Measurements from ENCODE around the gene ZNF595. TPM values are rescaled to one million over a fixed set of nuclear protein-coding genes. Genes with fewer than 3 reads are reported as not detected.
"Not testable (repeated sequence)": the region's sequence is repeated elsewhere in the genome, so short reads cannot be mapped to it uniquely, and the experiment has no call there.

Gene ZNF595
- 1 to 10 TPM; 5.6 to 5.8 TPM for total RNA-seq

- intact Hi-C loops (cut with micrococcal nuclease); H3K4me1 Mint-ChIP-seq (ENCODE audit: low read depth); H3K36me3 Mint-ChIP-seq (ENCODE audit: low read depth); H3K27ac Mint-ChIP-seq; H3K9me3 Mint-ChIP-seq; H3K27me3 Mint-ChIP-seq; H3K4me3 Mint-ChIP-seq: not testable (repeated sequence)
- DNase-seq (peak; percentile 27), ATAC-seq (peak; percentile 77)
- POLR2A ChIA-PET, result interaction anchor here (1.3 to 1.4 kb wide), 2 partner anchors 24 to 72 kb away, joined by 3 read pairs; partner anchors contain the start of gene ZNF718
- CTCF ChIA-PET, result interaction anchor here (1.0 to 1.4 kb wide), 2 partner anchors 17 to 25 kb away, joined by 3 read pairs; no protein-coding TSS in a partner anchor
These were observed at the start of gene ZNF595 for GRCh38 chr4:52804-53479. TSS of gene ZNF595 (plus strand) at chr4:53321. CDS start at chr4:53489, 168 bp downstream.

- H3K4me1 Mint-ChIP-seq (ENCODE audit: low read depth); intact Hi-C loops (cut with micrococcal nuclease); H3K36me3 Mint-ChIP-seq (ENCODE audit: low read depth); CTCF ChIA-PET; H3K4me3 Mint-ChIP-seq; ATAC-seq; H3K27me3 Mint-ChIP-seq; H3K27ac Mint-ChIP-seq; H3K9me3 Mint-ChIP-seq; POLR2A ChIA-PET: not testable (repeated sequence)
- peak; percentile 7 for DNase-seq
These were observed 42.9 kb upstream of the ZNF595 start for GRCh38 chr4:9937-10870.

- H3K27me3 Mint-ChIP-seq; H3K9me3 Mint-ChIP-seq; H3K27ac Mint-ChIP-seq; CTCF ChIA-PET; ATAC-seq; POLR2A ChIA-PET; DNase-seq; H3K4me3 Mint-ChIP-seq; H3K4me1 Mint-ChIP-seq (ENCODE audit: low read depth); H3K36me3 Mint-ChIP-seq (ENCODE audit: low read depth); intact Hi-C loops (cut with micrococcal nuclease): not testable (repeated sequence)
These were observed 41.9 kb upstream of the ZNF595 start for GRCh38 chr4:11095-11815.

- H3K9me3 Mint-ChIP-seq; H3K4me1 Mint-ChIP-seq (ENCODE audit: low read depth); H3K27me3 Mint-ChIP-seq; CTCF ChIA-PET; intact Hi-C loops (cut with micrococcal nuclease); H3K4me3 Mint-ChIP-seq; H3K27ac Mint-ChIP-seq; POLR2A ChIA-PET; H3K36me3 Mint-ChIP-seq (ENCODE audit: low read depth): not testable (repeated sequence)
- peak; percentile 84 for TF ChIP-seq CTCF (IDR thresholded peaks at IDR 0.05)
- peak; percentile 97 for ATAC-seq
- DNase-seq, result peak; percentile 74
These were observed 41.2 kb upstream of the ZNF595 start for GRCh38 chr4:11816-12417.

- H3K9me3 Mint-ChIP-seq; H3K27ac Mint-ChIP-seq; H3K4me1 Mint-ChIP-seq (ENCODE audit: low read depth); POLR2A ChIA-PET; CTCF ChIA-PET; intact Hi-C loops (cut with micrococcal nuclease); DNase-seq; H3K27me3 Mint-ChIP-seq; ATAC-seq; H3K36me3 Mint-ChIP-seq (ENCODE audit: low read depth); H3K4me3 Mint-ChIP-seq: not testable (repeated sequence)
These were observed 35.0 kb upstream of the ZNF595 start for GRCh38 chr4:18128-18527.

- CTCF ChIA-PET; intact Hi-C loops (cut with micrococcal nuclease); ATAC-seq; H3K4me3 Mint-ChIP-seq; POLR2A ChIA-PET; H3K27ac Mint-ChIP-seq; H3K9me3 Mint-ChIP-seq; DNase-seq; H3K27me3 Mint-ChIP-seq; H3K36me3 Mint-ChIP-seq (ENCODE audit: low read depth); H3K4me1 Mint-ChIP-seq (ENCODE audit: low read depth): not testable (repeated sequence)
These were observed 34.5 kb upstream of the ZNF595 start for GRCh38 chr4:18589-18988.

- H3K4me1 Mint-ChIP-seq (ENCODE audit: low read depth); H3K27ac Mint-ChIP-seq; intact Hi-C loops (cut with micrococcal nuclease); POLR2A ChIA-PET; DNase-seq; H3K27me3 Mint-ChIP-seq; H3K4me3 Mint-ChIP-seq; CTCF ChIA-PET; H3K9me3 Mint-ChIP-seq; ATAC-seq; H3K36me3 Mint-ChIP-seq (ENCODE audit: low read depth): not testable (repeated sequence)
These were observed 30.2 kb upstream of the ZNF595 start for GRCh38 chr4:22882-23281.

GRCh38 chr4:24359-24758, 28.8 kb upstream of the ZNF595 start:
- H3K27me3 Mint-ChIP-seq; DNase-seq; CTCF ChIA-PET; intact Hi-C loops (cut with micrococcal nuclease); H3K4me1 Mint-ChIP-seq (ENCODE audit: low read depth); H3K9me3 Mint-ChIP-seq; H3K36me3 Mint-ChIP-seq (ENCODE audit: low read depth); H3K27ac Mint-ChIP-seq; POLR2A ChIA-PET; H3K4me3 Mint-ChIP-seq: not testable (repeated sequence)
- ATAC-seq, result peak; percentile 34

GRCh38 chr4:27501-27900, 25.6 kb upstream of the ZNF595 start:
- H3K9me3 Mint-ChIP-seq; intact Hi-C loops (cut with micrococcal nuclease); H3K27ac Mint-ChIP-seq; ATAC-seq; H3K36me3 Mint-ChIP-seq (ENCODE audit: low read depth); DNase-seq; H3K27me3 Mint-ChIP-seq; H3K4me3 Mint-ChIP-seq; H3K4me1 Mint-ChIP-seq (ENCODE audit: low read depth): not testable (repeated sequence)
- CTCF ChIA-PET, result interaction anchor here (1.1 to 1.5 kb wide), 5 partner anchors 9 to 267 kb away, joined by 3 to 6 read pairs (median 3); no protein-coding TSS in a partner anchor
- POLR2A ChIA-PET, result interaction anchor here (1.6 kb wide), 1 partner anchor 25 kb away, joined by 3 read pairs; the partner anchor contains the start of gene ZNF595

All from activated CD8-positive, alpha-beta T cell treated with anti-CD3 and anti-CD28 coated beads for 36 hours (primary cell).